Islet of Langerhans (tissue), 1 donor: ENCODE results near the gene MICAL2.
A peak's percentile ranks its signal among the peaks of the same experiment; 100 is the strongest.

Experiments used
- FAIRE-seq: peaks from one replicate; lab custom pipeline; 2011; peaks lifted over from hg19 to GRCh38; lab: Jason Lieb, UNC

Gene MICAL2

DNA sequence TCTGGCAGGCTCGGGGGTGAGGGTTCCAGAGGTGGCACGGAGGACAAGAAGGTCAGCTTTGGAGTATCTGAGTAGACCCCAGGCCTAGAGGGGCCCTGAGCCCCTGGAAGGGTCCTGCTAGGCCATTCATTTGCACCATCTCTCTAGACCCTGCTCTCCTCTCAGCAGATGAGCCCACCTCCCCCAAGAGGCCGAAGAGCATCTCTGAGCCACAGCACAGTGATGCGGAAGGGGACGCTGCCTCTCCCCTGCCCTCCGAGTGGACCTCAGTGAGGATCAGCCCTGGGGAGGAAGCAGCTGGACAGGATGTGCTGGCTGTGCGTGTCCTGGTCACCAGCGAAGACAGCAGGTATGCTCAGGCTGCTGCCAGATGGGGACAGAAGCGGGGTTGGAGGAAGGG is 165.4 kb downstream of the MICAL2 start:
- FAIRE-seq, result no peak

DNA sequence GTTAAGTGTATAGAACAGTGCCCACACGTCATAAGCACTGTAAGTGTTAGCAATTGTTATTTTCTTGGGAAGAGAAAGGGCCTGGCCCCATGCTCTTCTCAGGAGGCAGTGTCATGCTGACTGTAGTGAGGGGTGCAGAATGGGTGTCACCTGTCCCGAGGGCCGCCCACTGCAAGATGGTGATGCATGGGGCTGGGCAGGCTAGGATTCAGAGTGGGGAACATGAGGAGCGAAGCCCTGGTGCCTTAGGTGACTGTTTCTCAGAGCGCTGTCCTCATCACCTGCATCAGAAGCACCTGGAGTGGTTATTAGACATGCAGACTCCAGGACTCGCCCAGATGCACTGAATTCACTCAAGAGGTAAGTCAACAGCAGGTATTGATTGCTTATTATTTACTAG is 166.0 kb downstream of the MICAL2 start:
- FAIRE-seq, result no peak

DNA sequence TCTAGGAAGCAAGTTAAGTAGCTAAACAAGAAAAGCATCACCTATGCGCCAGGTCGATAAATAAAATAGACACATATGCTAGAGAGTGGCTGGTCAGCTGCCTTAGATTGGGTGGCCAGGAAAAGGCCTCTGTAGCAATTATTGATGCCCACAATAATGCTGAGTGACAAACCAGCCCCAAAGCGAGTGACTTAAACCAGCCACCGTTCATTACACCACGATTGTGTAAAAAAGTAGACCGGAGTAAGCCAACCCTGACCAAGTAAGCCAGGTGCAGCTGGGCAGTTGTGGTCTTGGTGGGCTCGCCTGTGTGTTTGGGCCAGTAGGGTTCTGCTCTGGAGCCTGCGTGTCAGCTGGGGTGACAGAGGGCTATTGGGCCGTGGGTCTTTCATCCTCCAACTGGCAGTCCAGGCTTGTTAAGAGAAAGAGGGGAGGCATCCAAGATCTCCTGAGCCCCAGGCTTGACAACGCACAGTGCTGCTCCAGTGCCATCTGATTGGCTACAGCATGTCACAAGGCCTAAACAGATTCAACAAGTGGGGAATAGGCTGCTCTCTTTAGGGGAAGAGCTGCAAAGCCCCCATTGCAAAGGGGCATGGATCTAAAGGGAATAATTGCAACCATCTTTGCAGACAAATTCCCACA is 166.6 kb downstream of the MICAL2 start:
- FAIRE-seq, result no peak

DNA sequence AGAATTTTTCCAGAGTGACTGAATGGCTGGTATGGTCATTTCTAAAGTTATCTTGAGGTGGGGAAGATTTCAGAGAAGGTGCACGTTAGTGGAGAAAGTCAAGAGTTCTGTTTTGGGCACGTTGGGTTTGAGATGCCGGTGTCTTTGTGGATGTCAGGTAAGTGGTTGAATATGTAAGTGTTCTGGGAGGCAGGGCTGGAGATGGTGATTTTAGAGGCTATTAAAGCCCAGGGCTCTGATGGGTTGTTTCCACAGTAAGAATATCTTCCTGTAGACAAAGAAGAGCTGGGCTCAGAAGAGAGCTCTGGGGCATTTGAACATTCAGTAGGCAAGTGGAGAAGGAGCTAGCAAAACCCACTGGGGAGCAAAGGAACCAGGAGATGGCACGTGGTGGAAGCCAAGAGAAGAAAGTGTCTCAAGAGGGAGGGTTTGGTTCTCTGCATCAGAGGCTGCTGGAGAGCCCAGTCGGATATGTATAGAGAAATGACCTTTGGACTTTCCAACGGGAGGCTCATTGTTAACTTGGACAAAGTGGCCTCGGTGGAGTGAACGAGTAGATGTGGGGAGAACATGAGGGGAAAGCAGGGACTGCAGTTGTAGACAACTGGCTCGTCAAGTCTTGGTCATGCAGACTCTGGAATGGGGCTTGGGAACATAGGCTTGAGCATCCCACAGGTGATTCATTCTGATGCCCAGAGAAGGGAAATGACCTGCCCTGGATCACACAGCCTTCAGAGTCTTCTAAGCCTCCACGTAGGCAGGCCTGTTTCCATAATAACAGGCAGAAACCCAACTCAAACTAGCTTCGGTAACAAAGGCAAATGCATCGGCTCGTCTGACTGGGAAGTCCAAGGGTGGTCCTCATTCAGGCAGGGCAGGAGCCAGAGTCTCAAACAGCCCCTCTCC is 168.6 kb downstream of the MICAL2 start:
- FAIRE-seq, result no peak

DNA sequence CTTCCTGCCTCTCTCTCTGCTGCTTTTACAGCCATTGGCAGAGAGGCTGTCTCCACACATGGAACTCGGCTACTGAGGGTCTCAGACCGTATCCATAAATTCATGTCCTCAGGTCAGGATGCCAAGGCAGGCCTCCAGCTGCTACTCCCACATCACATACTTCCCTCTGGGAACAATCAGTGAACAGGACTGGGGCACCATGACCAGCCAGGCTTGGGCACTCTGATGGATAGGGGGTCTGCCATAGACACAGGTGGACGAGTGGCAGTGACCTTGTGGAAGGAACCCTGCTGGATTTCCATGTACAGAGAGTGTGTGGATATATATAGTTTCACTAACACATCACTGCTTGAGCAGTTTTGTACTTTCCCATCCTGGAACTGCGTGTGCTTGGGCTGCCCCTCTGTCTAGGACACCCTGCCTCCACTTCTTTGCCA is 169.3 kb downstream of the MICAL2 start:
- no peak for FAIRE-seq

DNA sequence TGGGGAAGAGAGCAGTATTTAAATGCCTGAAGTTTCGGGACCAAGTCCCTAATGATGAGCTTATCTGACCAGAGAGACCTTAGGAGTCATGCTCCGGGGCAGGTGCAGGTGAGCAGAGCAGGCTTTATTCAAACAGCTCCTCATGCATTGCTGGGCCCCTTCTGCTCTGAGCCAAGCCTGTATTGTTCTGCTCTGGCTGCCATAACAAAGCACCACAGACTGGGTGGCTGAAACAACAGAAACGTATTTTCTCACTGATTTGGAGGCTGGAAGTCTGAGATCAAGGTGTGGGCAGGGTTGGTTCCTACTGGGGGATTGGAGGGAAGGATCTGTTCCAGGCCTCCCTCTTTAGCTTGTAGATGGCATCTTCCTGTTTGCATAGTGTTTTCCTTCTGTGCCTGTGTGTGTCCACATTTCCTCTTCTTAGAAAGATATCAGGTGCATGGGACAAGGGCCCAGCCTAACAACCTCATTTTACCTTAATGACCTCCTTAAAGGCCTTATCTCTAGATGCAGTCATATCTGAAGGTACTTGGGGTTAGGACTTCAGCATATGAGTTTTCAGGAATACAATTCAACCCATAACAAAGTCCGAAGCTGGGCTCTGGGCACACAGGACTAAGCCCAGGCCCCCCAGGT is 169.9 kb downstream of the MICAL2 start:
- FAIRE-seq, result no peak

DNA sequence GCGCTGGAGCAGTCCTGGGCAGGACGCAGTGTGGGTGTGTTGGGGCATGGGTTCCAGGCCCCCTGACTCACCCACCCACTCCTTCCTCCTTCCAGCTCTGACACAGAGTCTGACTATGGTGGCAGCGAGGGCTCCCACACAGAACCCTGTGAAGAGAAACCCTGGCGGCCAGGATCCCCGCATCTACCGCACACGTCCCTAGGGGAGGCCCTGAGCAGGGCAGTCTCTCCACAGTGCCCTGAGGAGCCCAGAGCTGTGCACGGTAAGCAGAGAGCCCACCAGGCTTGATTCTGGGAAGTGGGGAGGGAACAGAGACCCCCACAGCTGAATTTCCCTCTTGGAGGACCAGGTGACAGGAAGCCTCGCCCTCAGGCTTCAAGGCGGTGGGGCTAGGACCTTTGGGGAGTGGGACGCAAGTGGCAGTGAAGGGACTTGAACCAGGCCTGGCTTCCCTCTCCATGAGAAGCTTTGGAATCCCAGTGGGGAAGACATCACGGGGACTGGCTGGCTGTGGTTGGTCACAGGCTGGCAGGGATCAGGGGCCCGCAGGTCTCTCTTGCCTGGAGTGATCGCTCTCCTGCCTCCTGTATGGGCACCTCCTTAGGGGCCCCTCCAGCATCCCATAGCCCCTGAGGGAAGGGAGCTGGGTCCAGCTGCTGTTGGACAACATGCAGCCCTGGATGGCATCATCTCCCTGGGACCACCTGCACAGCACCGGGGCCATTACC is 170.6 kb downstream of the MICAL2 start:
- no peak for FAIRE-seq

DNA sequence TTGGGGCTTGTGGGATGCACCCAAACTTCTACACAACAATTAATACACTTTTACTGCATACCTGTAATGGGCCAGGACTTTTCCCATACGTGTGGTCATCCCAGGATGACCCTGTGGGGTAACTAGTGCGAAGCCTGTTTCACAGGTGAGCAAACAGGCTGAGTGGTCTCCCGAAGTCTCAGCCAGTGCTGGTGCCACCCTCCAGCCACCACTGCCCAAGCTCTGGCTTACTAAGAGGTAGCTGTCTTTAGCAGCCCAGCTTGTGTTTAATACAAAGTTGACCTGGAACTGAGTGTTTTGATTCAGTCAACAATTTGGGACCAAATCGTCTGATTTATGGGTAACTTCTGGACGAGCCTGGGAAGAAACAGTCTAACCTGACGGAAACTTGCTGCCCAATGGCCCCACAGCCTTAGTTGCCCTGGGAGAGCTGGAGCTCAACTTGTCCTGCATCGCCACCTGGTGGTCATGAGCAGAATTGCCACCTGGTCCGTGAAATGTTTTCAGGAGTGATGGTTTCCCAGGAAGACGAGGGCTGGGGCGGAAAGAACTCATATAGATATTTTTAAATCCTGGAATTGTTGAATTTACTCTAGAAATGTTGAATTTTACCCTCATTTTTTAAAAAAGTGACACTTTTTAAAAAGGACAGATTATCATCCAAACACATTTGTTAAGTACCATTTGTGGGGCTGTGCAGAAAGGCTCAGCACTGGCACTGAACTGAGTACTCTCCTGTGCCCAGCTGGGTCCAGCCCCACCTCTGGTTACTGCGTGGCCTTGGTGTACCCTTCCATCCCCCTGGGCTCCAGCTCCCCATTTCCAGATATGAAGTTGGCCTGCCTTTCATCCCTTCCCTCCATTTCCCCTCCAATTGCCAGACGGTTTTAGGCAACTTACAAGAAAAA is 171.4 kb downstream of the MICAL2 start:
- peak; percentile 55 for FAIRE-seq

DNA sequence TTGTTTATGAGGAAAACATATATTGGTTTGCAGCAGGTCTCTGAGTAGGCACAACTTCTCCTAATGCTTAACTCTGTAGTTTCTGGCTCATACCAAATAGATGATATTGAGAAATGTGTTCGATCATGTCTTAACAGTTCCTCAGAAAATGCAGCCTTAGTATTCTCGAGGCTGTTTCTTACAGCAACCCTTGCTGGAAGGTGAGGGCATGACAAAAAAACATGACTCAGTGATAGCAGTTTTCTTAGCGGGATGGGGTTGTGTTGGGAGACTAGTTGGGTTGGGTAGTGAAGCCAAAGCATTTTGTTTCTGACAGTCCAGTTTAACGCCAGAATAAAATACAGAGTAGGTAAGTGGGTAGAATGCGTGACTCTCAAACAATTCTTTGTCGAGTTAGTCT is 172.3 kb downstream of the MICAL2 start:
- FAIRE-seq, result no peak

DNA sequence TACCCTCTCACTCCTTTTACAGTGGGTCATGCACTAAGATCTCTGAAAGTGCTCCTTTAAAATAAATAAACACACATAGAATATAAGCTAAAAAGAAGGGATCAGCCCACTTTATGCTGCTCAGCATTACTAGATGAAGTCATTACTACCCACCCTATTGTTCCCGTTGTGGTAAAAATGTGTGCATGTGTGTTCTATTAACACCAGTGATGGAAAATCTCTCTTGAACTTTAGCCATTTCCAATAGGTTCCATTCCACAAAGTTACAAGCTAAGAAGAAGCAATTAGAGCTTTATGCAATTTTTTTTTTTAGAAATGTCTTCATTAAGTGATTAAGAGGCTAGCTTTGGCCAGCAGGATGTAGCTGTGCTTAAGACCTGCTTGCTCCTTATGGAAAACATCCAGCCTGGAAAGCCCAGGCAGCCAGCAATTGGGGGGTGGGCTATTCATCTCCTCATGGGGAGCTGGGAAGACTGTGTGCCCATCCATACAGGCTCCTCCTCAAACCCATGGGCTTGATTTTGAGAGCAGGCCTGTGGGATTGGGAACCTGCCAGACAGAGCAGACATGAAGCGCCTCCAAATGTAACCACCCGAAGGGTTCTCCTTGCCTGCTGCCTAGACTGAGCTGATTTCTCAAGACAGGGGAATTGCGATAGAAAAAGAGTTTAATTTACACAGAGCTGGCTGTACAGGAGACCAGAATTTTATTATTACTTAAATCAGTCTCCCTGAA is 174.1 kb downstream of the MICAL2 start:
- no peak for FAIRE-seq

DNA sequence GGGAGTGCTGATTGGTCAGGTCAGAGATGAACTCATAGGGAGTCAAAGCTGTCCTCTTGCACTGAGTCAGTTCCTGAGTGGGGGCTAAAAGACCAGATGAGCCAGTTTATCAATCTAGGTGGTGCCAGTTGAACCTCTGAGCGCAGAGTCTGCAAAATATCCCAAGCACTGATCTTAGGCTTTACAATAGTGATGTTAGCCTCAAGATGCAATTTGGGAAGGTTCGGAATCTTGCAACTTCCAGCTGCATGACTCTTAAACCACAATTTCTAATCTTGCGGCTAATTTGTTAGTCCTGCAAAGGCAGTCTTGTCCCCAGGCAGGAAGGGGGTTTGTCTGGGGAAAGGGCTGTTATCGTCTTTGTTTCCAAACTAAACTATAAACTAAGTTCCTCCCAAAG is 174.7 kb downstream of the MICAL2 start:
- FAIRE-seq, result no peak

DNA sequence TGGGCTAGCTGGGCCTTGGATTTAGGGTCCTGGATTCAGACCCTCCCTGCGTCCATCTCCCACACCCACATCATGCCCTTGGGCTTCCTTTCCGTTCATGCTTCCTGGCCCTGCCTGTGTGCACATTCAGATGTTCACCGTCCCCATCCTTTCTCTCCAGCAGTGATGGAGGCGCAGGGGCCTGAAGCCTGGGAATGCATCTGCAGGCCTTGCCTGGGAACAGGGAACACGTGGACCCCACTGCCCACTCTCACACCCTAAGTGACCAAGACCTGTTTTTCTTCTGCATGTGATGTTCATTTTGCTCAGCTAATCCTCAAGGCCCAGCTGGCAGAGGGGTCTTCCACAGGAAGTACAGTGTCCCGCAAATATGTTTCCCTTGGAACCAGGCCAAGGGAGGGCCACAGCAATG is 175.4 kb downstream of the MICAL2 start:
- FAIRE-seq, result no peak

DNA sequence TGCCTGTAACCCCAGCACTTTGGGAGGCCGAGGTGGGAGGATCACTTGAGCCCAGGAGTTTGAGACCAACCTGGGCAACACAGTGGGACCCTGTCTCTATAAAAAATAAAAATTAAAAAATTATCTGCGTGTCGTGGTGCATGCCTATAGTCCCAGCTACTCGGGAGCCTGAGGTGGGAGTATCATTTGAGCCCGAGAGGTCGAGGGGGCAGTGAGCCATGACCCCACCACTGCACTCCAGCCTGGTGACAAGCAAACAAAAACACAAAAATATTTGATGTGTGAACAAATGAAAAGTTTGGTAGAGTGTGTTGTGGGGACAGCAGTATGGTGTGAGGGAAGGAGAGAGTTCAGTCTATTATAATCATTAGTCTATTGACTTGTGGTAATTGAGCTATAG is 176.2 kb downstream of the MICAL2 start:
- no peak for FAIRE-seq

DNA sequence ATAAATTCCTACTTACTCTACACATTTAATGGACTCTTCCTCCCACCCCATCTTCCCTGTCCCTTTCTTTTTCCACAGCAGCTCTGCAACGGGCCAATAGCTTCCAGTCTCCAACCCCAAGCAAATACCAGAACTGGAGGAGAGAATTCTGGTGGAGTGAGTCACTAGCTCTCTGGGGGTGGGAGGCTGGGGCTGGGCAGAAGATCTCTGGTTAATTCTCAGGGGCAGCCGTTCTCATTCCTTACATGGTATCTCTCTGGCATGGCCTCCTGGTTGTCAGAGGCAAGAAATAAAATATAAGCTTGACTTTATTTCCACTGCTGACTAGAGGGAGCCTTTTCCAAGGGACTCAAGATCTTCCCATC is 176.6 kb downstream of the MICAL2 start:
- FAIRE-seq, result no peak

DNA sequence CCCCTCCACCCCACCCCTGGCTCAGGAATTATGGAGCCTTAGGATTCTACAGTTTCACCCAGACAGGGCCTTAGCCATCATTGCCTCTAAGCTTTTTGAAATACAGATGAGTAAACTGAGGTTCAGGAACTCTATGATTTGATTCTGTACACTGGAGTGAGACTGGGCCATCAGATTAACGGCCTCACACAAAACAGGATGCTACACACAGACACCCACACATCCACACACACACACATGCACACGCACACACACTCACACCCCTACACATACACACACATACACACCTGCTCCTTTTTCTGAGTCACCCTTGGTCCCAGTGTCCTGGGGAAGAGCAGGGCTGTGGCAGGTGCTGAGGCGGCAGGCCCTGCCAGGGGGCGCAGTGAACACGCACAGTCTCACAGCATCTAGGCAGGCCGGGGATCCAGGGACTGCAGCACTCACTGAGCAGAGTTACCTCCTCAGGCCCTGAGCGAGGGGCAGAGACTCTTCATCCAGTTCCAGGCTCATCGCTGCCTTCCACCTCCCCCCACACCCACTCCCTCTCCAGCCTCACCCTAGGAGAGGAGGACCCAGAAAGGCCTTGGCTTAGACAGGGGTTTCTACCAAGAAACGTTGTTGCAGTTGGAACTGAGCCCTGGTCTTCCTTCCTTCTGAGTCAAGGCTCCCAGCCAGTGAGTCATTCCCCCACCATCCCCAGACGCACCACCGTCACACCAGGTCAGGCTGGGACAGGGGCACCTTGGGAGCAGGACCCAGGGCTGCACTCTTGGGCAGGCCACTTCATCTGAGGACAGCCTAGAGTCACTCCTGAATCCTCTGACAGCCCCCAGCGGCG is 177.2 kb downstream of the MICAL2 start:
- FAIRE-seq, result no peak

DNA sequence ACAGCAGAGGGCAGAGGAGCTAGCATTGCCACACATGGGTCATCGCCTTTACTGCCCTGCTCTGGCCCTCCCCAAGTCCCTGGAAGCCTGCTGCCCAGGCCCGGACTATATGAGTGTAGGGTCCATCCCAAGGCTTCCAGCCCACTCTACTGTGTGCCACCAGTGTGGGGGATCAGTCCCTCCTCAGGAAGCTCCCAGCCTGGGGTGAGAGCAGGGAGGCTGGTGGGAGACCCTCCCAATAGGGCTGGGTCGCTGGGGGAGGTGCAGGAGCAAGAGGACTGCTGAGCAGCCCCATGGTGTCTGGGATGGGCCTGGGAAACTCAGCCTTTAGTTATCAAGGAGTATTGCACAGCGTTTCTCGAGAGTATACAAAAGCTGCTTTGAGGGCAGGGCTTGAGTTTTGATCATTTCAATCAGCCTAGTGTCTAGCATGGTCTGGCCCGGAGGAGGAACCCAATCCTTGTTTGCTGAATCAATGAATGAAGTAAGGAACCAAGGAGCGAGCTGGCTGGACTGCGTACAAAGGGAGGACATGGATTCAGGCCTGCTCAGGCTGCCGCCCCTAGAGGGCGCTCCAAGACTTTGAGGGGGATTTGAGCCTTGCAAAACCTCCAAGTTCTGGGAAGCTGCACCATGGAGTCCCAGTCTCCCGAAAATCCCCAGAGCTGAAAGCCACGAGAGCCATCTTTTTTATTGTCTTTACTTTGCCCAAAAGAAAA is 178.0 kb downstream of the MICAL2 start:
- FAIRE-seq, result no peak

DNA sequence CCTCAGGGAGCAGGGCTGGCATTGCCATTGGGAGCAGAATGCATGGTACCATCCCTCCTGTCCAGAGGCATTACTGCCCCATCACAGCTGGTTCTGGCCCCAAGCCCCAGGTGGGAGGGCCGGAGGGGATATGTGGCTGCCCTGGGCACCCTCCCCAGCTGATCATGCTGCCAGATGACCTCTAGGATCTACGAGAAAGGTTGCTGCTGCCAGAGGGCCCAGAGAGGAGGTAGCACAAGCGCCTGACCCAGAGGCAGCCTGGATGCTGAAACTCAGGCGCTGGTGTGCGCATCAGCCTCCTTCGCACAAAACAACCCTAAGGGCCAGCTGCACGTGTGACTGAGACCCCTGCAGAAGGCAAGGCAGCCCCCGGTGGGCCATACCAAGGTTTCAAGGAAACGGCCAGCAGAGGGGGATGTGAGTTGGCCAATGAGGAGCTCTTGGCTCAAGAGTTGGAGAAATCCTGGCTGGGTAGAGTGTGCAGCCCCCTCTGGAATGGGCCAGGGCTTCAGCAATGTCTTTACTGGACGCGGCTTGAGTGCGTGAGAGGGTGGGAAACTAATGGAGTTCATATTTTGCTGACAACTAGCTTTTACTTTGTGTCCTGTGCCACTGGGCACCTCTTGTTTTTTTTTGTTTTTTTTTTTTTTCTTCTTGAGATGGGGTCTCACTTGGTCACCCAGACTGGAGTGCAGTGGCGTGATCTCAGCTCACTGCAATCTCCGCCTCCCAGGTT is 178.7 kb downstream of the MICAL2 start:
- FAIRE-seq, result no peak

DNA sequence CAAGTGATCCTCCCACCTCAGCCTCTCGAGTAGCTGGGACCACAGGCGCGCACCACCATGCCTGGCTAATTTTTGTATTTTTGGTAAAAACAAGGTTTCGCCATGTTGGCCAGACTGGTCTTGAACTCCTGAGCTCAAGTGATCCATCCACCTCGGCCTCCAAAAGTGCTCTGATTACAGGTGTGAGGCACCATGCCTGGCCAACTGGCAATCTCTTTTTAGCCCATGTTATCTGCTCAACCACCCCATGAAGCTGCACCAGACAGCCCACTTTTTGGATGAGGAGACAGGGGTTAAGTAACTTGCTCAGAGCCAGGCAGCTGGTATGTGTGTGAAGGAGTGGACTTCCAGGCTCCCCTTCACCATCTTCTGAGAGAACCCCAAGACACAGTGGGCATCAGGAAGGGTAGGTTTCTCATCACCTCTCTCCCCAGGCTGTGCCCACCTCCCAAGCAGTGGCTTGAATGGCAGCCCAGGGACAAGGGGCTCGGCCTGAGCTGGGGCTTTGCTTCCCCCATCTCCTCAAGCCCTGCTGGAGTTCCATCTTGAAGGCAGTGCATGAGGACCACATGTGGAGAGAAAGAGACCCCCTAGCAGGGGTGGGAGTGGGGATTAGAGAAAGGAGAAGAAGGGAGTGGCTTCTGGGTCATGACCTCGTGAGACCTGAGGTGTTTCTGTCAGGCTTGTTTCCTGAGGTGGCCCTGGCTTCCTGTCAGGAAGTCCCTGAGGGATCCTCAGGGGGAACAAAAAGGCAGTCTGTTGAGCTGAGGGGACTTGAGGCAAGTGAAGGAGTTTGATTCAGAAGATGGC is 179.5 kb downstream of the MICAL2 start:
- FAIRE-seq, result no peak
